K562 (cell line): Measurements from ENCODE around the gene SORCS2. TPM values are rescaled to one million over a fixed set of nuclear protein-coding genes. Genes with fewer than 3 reads are reported as not detected.

Experiments used
- ATAC-seq: fragments of 200-7000 bp; cut with Tn5 transposase; 3 replicates; pipeline ENCODE4 v1.9.1; 2020; ENCODE audit warnings: moderate library complexity
- BruUV-seq: library from RNA; stranded (reverse); fragments of 400-500 nt; replicated peaks from 2 replicates; lab custom pipeline; 2021; lab: Mats Ljungman, UMichigan
- CTCF ChIA-PET: fragments of 300-600 bp; formaldehyde crosslinking; extraction: SDS; loops from one replicate; lab custom pipeline; 2021; ENCODE audit warnings: low intra/inter-chr PET ratio; lab: Yijun Ruan, JAX
- POLR2A ChIA-PET: fragments of 300-600, 350-650 bp; sonication (Branson Sonifier 250); formaldehyde crosslinking; extraction: SDS; loops from one replicate; lab custom pipeline; 2021; ENCODE audit warnings: antibody characterized with exemption, inconsistent platforms; lab: Yijun Ruan, JAX
- DNase-seq, 4 experiments: peaks; one replicate each; pipeline versions ENCODE4 v3.0.0 to v3.0.0-alpha.2; 2011 to 2018; ENCODE audit warnings: low spot score in 3 of 4, mixed read lengths in 3 of 4; ENCODE audit errors: extremely low read depth in 1 of 4
- FAIRE-seq: peaks from 2 replicates; lab custom pipeline; 2011; peaks lifted over from hg19 to GRCh38; lab: Jason Lieb, UNC
- H2AFZ ChIP-seq: 2 replicates; pipeline ENCODE4 v1.6.0; 2011; ENCODE audit warnings: low read depth, low read length, control low read depth, inconsistent platforms
- H3K27ac ChIP-seq: fragments of 200-600 bp; 3 replicates; pipeline ENCODE4 v1.8.0; 2011; ENCODE audit warnings: low read depth, mild to moderate bottlenecking, control low read depth, inconsistent platforms, low read length, moderate library complexity, mixed read lengths; ENCODE audit errors: extremely low read depth
- H3K27me3 ChIP-seq, 2 experiments: fragments of 300-600 bp in 1 of 2; 2 replicates in 1 of 2; 3 replicates in 1 of 2; pipeline versions ENCODE4 v1.6.0 to v1.8.0; 2011; ENCODE audit warnings: inconsistent platforms in 2 of 2, low read length in 2 of 2, mild to moderate bottlenecking in 1 of 2, mixed read lengths in 1 of 2, moderate library complexity in 1 of 2; ENCODE audit not compliant: control insufficient read depth in 2 of 2, insufficient read depth in 2 of 2
- H3K36me3 ChIP-seq: fragments of 300-600 bp; 3 replicates; pipeline ENCODE4 v1.8.0; 2011; ENCODE audit warnings: mild to moderate bottlenecking, low read length, inconsistent platforms; ENCODE audit not compliant: control insufficient read depth, insufficient read depth
- H3K4me1 ChIP-seq, 2 experiments: fragments of 200-600 bp in 1 of 2; replicated peaks in 1 of 2; 2 replicates in 1 of 2; 3 replicates in 1 of 2; pipeline versions ENCODE4 v1.5.1 to v1.8.0; 2011; ENCODE audit warnings: inconsistent platforms in 2 of 2, low read length in 2 of 2, mild to moderate bottlenecking in 1 of 2, mixed read lengths in 1 of 2, moderate library complexity in 1 of 2; ENCODE audit not compliant: control insufficient read depth in 2 of 2, insufficient read depth in 2 of 2
- H3K4me2 ChIP-seq: 2 replicates; pipeline ENCODE4 v1.6.1; 2011; ENCODE audit warnings: low read length, control low read depth, inconsistent platforms, mixed read lengths; ENCODE audit not compliant: insufficient read depth
- H3K4me3 ChIP-seq: fragments of 200-600 bp; sonication (generic), shearing (Covaris generic); 2 replicates; pipeline ENCODE4 v1.5.1; 2016; ENCODE audit warnings: control low read depth, inconsistent platforms
- H3K79me2 ChIP-seq: fragments of 200-600 bp; 3 replicates; pipeline ENCODE4 v1.8.0; 2011; ENCODE audit warnings: low read length, inconsistent platforms; ENCODE audit not compliant: control insufficient read depth, insufficient read depth
- H3K9ac ChIP-seq, 2 experiments: 2 replicates each; pipeline versions ENCODE4 v1.6.0 to v1.6.1; 2011; ENCODE audit warnings: low read depth in 2 of 2, low read length in 2 of 2, control low read depth in 1 of 2, inconsistent platforms in 1 of 2, mild to moderate bottlenecking in 1 of 2, mixed read lengths in 1 of 2; ENCODE audit not compliant: insufficient read depth in 1 of 2
- H3K9me1 ChIP-seq: one replicate; pipeline ENCODE4 v1.6.0; 2011; ENCODE audit warnings: inconsistent platforms, mild to moderate bottlenecking, low read length, moderate library complexity; ENCODE audit not compliant: control insufficient read depth, insufficient read depth
- H3K9me3 ChIP-seq: replicated peaks from 2 replicates; pipeline ENCODE4 v1.5.1; 2011; ENCODE audit warnings: low read depth, low read length, inconsistent platforms; ENCODE audit not compliant: control insufficient read depth, insufficient read depth
- H4K20me1 ChIP-seq: replicated peaks from 2 replicates; pipeline ENCODE4 v1.6.1; 2011; ENCODE audit warnings: low read length, inconsistent platforms, mixed read lengths; ENCODE audit not compliant: control insufficient read depth, insufficient read depth
- EP400 ChIP-seq: fragments of 450-650 bp; IDR thresholded peaks from 2 replicates; pipeline ENCODE4 v1.6.1; 2017; ENCODE audit warnings: antibody characterized with exemption, mild to moderate bottlenecking, moderate library complexity
- EZH2 ChIP-seq: IDR thresholded peaks from 2 replicates; pipeline ENCODE4 v1.6.1; 2012; ENCODE audit warnings: low read depth, mild to moderate bottlenecking, inconsistent platforms, low read length, borderline replicate concordance
- FOXJ2 ChIP-seq: fragments of 200-800 bp; sonication (Bioruptor generic); IDR thresholded peaks from 2 replicates; pipeline ENCODE4 v1.6.1; 2016; ENCODE audit warnings: missing genetic modification characterization, missing compliant biosample characterization
- HCFC1 ChIP-seq: IDR thresholded peaks from 2 replicates; pipeline ENCODE4 v1.6.1; 2012; ENCODE audit warnings: low read depth, low read length, improper control_type of control experiment
- KAT2B ChIP-seq: IDR thresholded peaks from one replicate; pipeline ENCODE4 v1.6.1; 2012; ENCODE audit warnings: low read depth, mild to moderate bottlenecking, control low read depth, inconsistent platforms, low read length, moderate library complexity
- KLF1 ChIP-seq: fragments of 450-650 bp; IDR thresholded peaks from 2 replicates; pipeline ENCODE4 v1.6.1; 2016; ENCODE audit warnings: missing genetic modification characterization, missing compliant biosample characterization
- KLF16 ChIP-seq: IDR thresholded peaks from 2 replicates; pipeline ENCODE4 v1.6.1; 2016; ENCODE audit warnings: antibody characterized with exemption
- MAFG ChIP-seq: fragments of 450-650 bp; conservative IDR thresholded peaks from 2 replicates; pipeline ENCODE4 v1.6.1; 2016; ENCODE audit warnings: missing genetic modification characterization, missing compliant biosample characterization
- MYBL2 ChIP-seq, 2 experiments: fragments of 450-650 bp in 1 of 2; sonication (generic) in 1 of 2; formaldehyde crosslinking in 1 of 2; IDR thresholded peaks; 2 replicates each; pipeline versions ENCODE4 v1.6.1 to v1.8.1; 2017 to 2022; ENCODE audit warnings: borderline replicate concordance in 1 of 2, inconsistent platforms in 1 of 2, low read depth in 1 of 2, mild to moderate bottlenecking in 1 of 2, missing genetic modification reagents in 1 of 2, moderate library complexity in 1 of 2
- NFE2 ChIP-seq: IDR thresholded peaks from 2 replicates; pipeline ENCODE4 v1.6.1; 2014; ENCODE audit warnings: antibody characterized with exemption, low read depth
- RCOR1 ChIP-seq, 2 experiments: IDR thresholded peaks; 2 replicates each; pipeline ENCODE4 v1.6.1; 2012; ENCODE audit warnings: low read depth in 2 of 2, low read length in 2 of 2, borderline replicate concordance in 1 of 2, improper control_type of control experiment in 1 of 2
- SLC30A9 ChIP-seq: fragments of 250-450 bp; sonication (Bioruptor Pico); IDR thresholded peaks from 2 replicates; pipeline ENCODE4 v1.8.0; 2022; ENCODE audit warnings: mild to moderate bottlenecking, moderate library complexity
- SMAD1 ChIP-seq: fragments of 150-350 bp; IDR thresholded peaks from 2 replicates; pipeline ENCODE4 v1.6.1; 2014; ENCODE audit warnings: low read length, low read depth; ENCODE audit not compliant: partially characterized antibody
- SMAD2 ChIP-seq: fragments of 150-350 bp; IDR thresholded peaks from 2 replicates; pipeline ENCODE4 v1.6.1; 2014; ENCODE audit warnings: low read depth, mild to moderate bottlenecking, low read length
- SMARCE1 ChIP-seq: fragments of 450-650 bp; IDR thresholded peaks from 2 replicates; pipeline ENCODE4 v1.7.1; 2016; ENCODE audit warnings: mild to moderate bottlenecking
- SRF ChIP-seq, 2 experiments: fragments of 250-450, 450-650 bp in 1 of 2; sonication (Bioruptor Pico) in 1 of 2; sonication (generic) in 1 of 2; formaldehyde crosslinking; IDR thresholded peaks; 2 replicates each; pipeline versions ENCODE4 v1.5.0 to v1.5.1; 2020 to 2022; ENCODE audit warnings: mild to moderate bottlenecking in 1 of 2, missing genetic modification reagents in 1 of 2
- SRSF3 ChIP-seq: fragments of 200-400 bp; formaldehyde crosslinking; IDR thresholded peaks from 2 replicates; pipeline ENCODE4 v1.6.1; 2016; ENCODE audit warnings: mild to moderate bottlenecking, low read length, moderate library complexity; ENCODE audit not compliant: insufficient read depth
- TAF7 ChIP-seq: fragments of 450-650 bp; IDR thresholded peaks from 2 replicates; pipeline ENCODE4 v1.6.1; 2016; ENCODE audit warnings: missing genetic modification characterization, missing compliant biosample characterization
- XRCC4 ChIP-seq: IDR thresholded peaks from one replicate; pipeline ENCODE4 v1.6.1; 2011; ENCODE audit not compliant: insufficient read depth, insufficient read length; ENCODE audit errors: extremely low read depth
- ZNF274 ChIP-seq: IDR thresholded peaks from 2 replicates; pipeline ENCODE4 v1.6.1; 2011; ENCODE audit warnings: low read depth, mild to moderate bottlenecking, low read length, moderate library complexity, borderline replicate concordance
- WGBS: fragments of 100-300 bp; shearing (Covaris generic); methylation state at CpG from one replicate; pipeline ENCODE4 v1.1.6; 2016; ENCODE audit warnings: low coverage, mixed read lengths; ENCODE audit not compliant: insufficient coverage; ENCODE audit errors: missing lambda C conversion rate; 5-methylcytosine and 5-hydroxymethylcytosine counted together
- in situ Hi-C: fragments of 300-500 bp; cut with MboI; formaldehyde crosslinking; loops from 4 replicates; pipeline ENCODE4 v1.15.0; 2018; ENCODE audit warnings: inconsistent platforms, mixed read lengths
- intact Hi-C: fragments of 100-400 bp; cut with micrococcal nuclease; formaldehyde crosslinking; loops from 2 replicates; pipeline ENCODE4 v1.14.2; 2022
- polyA plus RNA-seq, 8 experiments: library from polyadenylated mRNA; depleted of rRNA in 4 of 8; stranded (reverse) in 5 of 8; unstranded in 3 of 8; fragments of >200 nt; fragmentation: Nextera tagmentation in 2 of 8; fragmentation: Illumina TruSeq in 1 of 8; extraction: Ambion mirVana in 2 of 8; extraction: Trizol in 1 of 8; gene quantifications; 2 replicates each; pipeline versions ENCODE4 v1.2.1 to v1.2.3, GENCODE V29; 2011 to 2014; ENCODE audit warnings: inconsistent platforms in 1 of 8, missing spikeins in 1 of 8
- total RNA-seq, 7 experiments: library from RNA; depleted of rRNA in 6 of 7; stranded (reverse); fragments of >200 nt in 6 of 7; fragmentation: Illumina TruSeq in 2 of 7; extraction: Trizol in 2 of 7; gene quantifications; 2 replicates each; pipeline versions ENCODE4 v1.2.1 to v1.2.3, GENCODE V29; 2011 to 2021; ENCODE audit warnings: low replicate concordance in 1 of 7
- TF ChIP-seq, protein P1 (sequence below): fragments of 450-650 bp; formaldehyde crosslinking; IDR thresholded peaks from 2 replicates; pipeline ENCODE4 v1.4.0; 2022; ENCODE audit warnings: mild to moderate bottlenecking, moderate library complexity
- TF ChIP-seq, protein P2 (sequence below): fragments of 250-450 bp; sonication (Bioruptor Pico); IDR thresholded peaks from 2 replicates; pipeline ENCODE4 v1.8.0; 2022; ENCODE audit warnings: inconsistent platforms

Gene SORCS2
- total and polyA plus RNA-seq, 9 of the 15 experiments (the other 6 are each of a cell fraction or from before 2014, with no cell fraction given) = not detected

- TF ChIP-seq MYBL2 (IDR thresholded peaks at IDR 0.05; ENCODE audit: low read depth) = no peak
- no peak for TF ChIP-seq MYBL2 (CRISPR knock-in tag; IDR thresholded peaks at IDR 0.05; ENCODE audit: borderline replicate concordance)
- TF ChIP-seq KAT2B = no peak
- TF ChIP-seq, protein P1, sequence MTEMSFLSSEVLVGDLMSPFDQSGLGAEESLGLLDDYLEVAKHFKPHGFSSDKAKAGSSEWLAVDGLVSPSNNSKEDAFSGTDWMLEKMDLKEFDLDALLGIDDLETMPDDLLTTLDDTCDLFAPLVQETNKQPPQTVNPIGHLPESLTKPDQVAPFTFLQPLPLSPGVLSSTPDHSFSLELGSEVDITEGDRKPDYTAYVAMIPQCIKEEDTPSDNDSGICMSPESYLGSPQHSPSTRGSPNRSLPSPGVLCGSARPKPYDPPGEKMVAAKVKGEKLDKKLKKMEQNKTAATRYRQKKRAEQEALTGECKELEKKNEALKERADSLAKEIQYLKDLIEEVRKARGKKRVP (CRISPR knock-in tag) = no peak
- no peak for TF ChIP-seq TAF7 (tag)
- TF ChIP-seq XRCC4 = no peak
Measured at GRCh38 chr4:7732263-7732662, 539.9 kb downstream of the SORCS2 start (continued).

GRCh38 chr4:7733201-7733600, 540.9 kb downstream of the SORCS2 start:
- Histone ChIP-seq H2AFZ (no peak overlapping the region), H3K27me3 (peaks cover 14 to 63% of the 10 kb centered on the region in 2 experiments; a peak in 3 of 5 replicates), H3K9me3 (peaks cover 3% of the 10 kb centered on the region; the same call in 1 of the 2 replicates), H3K36me3 (no peaks in the 10 kb centered on the region), H3K4me3 (no peak overlapping the region), H3K9me1 (no peaks in the 10 kb centered on the region), H3K79me2 (no peaks in the 10 kb centered on the region), H3K4me2 (no peak overlapping the region)
- intact Hi-C loops = no loop called here
- CTCF ChIA-PET = no interaction called here
- no TSS peak for BruUV-seq
- no peak for DNase-seq
- TF ChIP-seq KLF16 = no peak
- no peak for TF ChIP-seq SMAD2
- TF ChIP-seq SMAD1 = no peak
- no peak for TF ChIP-seq SRF (CRISPR knock-in tag; IDR thresholded peaks at IDR 0.05)
- TF ChIP-seq MAFG (tag) = no peak
- TF ChIP-seq RCOR1 (IDR thresholded peaks at IDR 0.05; ENCODE audit: borderline replicate concordance in 1 of 2, low read depth in 2 of 2, low read length in 2 of 2) = no peak
- no peak for TF ChIP-seq SMARCE1
- no peak for TF ChIP-seq ZNF274
- TF ChIP-seq HCFC1 = no peak
- TF ChIP-seq, protein P2, sequence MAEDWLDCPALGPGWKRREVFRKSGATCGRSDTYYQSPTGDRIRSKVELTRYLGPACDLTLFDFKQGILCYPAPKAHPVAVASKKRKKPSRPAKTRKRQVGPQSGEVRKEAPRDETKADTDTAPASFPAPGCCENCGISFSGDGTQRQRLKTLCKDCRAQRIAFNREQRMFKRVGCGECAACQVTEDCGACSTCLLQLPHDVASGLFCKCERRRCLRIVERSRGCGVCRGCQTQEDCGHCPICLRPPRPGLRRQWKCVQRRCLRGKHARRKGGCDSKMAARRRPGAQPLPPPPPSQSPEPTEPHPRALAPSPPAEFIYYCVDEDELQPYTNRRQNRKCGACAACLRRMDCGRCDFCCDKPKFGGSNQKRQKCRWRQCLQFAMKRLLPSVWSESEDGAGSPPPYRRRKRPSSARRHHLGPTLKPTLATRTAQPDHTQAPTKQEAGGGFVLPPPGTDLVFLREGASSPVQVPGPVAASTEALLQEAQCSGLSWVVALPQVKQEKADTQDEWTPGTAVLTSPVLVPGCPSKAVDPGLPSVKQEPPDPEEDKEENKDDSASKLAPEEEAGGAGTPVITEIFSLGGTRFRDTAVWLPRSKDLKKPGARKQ = no peak
- TF ChIP-seq FOXJ2 (tag) = no peak
- no peak for TF ChIP-seq SLC30A9 (CRISPR knock-in tag)
- TF ChIP-seq KLF1 = no peak
- TF ChIP-seq EP400 = no peak
- TF ChIP-seq SRSF3 = no peak
- no peak for TF ChIP-seq EZH2
- no peak for TF ChIP-seq NFE2
- no peak for TF ChIP-seq XRCC4
- TF ChIP-seq, all 486 proteins: peak for 0
- no peak for ATAC-seq
- 2% methylated on average over 12 of the region's 17 CpGs for WGBS
- Histone ChIP-seq H3K4me1 (no peaks in the 10 kb centered on the region; a peak in 1 of 5 replicates), H4K20me1 (peaks cover 11% of the 10 kb centered on the region; the same call in 1 of the 2 replicates), H3K9ac (no peak overlapping the region), H3K27ac (no peak overlapping the region)
- FAIRE-seq = no peak
- in situ Hi-C loops = no loop called here
- POLR2A ChIA-PET = no interaction called here
